DOHH2 (cell line): ENCODE measurements around the gene SLC19A1.

ENCODE experiments used
- H3F3A ChIP-seq: fragments of 200-600 bp; sonication (generic), shearing (Covaris generic); 2 replicates; pipeline ENCODE4 v1.6.0; 2016; ENCODE audit warnings: antibody characterized with exemption, mild to moderate bottlenecking; ENCODE audit not compliant: control insufficient read depth, insufficient read depth
- H3K27ac ChIP-seq: fragments of 200-600 bp; sonication (generic); 2 replicates; pipeline ENCODE4 v1.5.1; 2014; ENCODE audit warnings: low read depth, mild to moderate bottlenecking, low read length, moderate library complexity
- H3K27me3 ChIP-seq: fragments of 200-600 bp; sonication (generic); 2 replicates; pipeline ENCODE4 v1.6.1; 2014; ENCODE audit warnings: mild to moderate bottlenecking, low read length, mixed read lengths; ENCODE audit not compliant: control insufficient read depth
- H3K36me3 ChIP-seq: fragments of 200-600 bp; sonication (generic); 2 replicates; pipeline ENCODE4 v1.6.1; 2014; ENCODE audit warnings: mild to moderate bottlenecking, low read length, moderate library complexity, mixed read lengths; ENCODE audit not compliant: control insufficient read depth
- H3K4me1 ChIP-seq: fragments of 200-600 bp; sonication (generic); 2 replicates; pipeline ENCODE4 v1.6.1; 2014; ENCODE audit warnings: mild to moderate bottlenecking, low read length, mixed read lengths; ENCODE audit not compliant: control insufficient read depth
- H3K4me2 ChIP-seq: fragments of 200-600 bp; sonication (generic); 2 replicates; pipeline ENCODE4 v1.6.0; 2014; ENCODE audit warnings: mild to moderate bottlenecking, low read length, moderate library complexity
- H3K4me3 ChIP-seq: fragments of 200-600 bp; sonication (generic); 2 replicates; pipeline ENCODE4 v1.5.1; 2014; ENCODE audit warnings: mild to moderate bottlenecking, low read length, mixed read lengths
- H3K79me2 ChIP-seq: fragments of 200-600 bp; sonication (generic); 2 replicates; pipeline ENCODE4 v1.6.1; 2014; ENCODE audit warnings: mild to moderate bottlenecking, low read length, mixed read lengths; ENCODE audit not compliant: control insufficient read depth
- H3K9me2 ChIP-seq: fragments of 200-600 bp; sonication (generic); replicated peaks from 2 replicates; pipeline ENCODE4 v1.6.1; 2014; ENCODE audit warnings: mild to moderate bottlenecking, low read length, mixed read lengths; ENCODE audit not compliant: control insufficient read depth
- H3K9me3 ChIP-seq: fragments of 200-600 bp; sonication (generic); 2 replicates; pipeline ENCODE4 v1.6.1; 2014; ENCODE audit warnings: antibody characterized with exemption, low read length, mixed read lengths; ENCODE audit not compliant: control insufficient read depth, insufficient read depth
- H4K20me1 ChIP-seq: fragments of 200-600 bp; sonication (generic); 2 replicates; pipeline ENCODE4 v1.6.0; 2014; ENCODE audit warnings: low read depth, mild to moderate bottlenecking, antibody characterized with exemption, low read length, moderate library complexity; ENCODE audit not compliant: control insufficient read depth, insufficient read depth
- CTCF ChIP-seq: fragments of 200-600 bp; sonication (generic); IDR thresholded peaks from one replicate; pipeline ENCODE4 v1.5.1; 2014; ENCODE audit warnings: antibody characterized with exemption, mild to moderate bottlenecking, low read depth, low read length; ENCODE audit not compliant: poor library complexity, severe bottlenecking
- EZH2phosphoT487 ChIP-seq: fragments of 200-600 bp; sonication (generic); IDR thresholded peaks from 2 replicates; pipeline ENCODE4 v1.6.1; 2017; ENCODE audit warnings: borderline replicate concordance, mild to moderate bottlenecking, antibody characterized with exemption, low read length, moderate library complexity, mixed read lengths

SLC19A1 gene

GRCh38 chr21:45463871-45464270, 78.4 kb downstream of the SLC19A1 start:
- Histone ChIP-seq H3F3A (no peaks in the 10 kb centered on the region), H3K4me1 (no peaks in the 10 kb centered on the region), H3K4me2 (no peak overlapping the region), H3K4me3 (no peak overlapping the region), H3K9me2 (no peaks in the 10 kb centered on the region), H3K27me3 (no peaks in the 10 kb centered on the region), H3K36me3 (no peaks in the 10 kb centered on the region), H3K27ac (no peak overlapping the region), H4K20me1 (no peaks in the 10 kb centered on the region), H3K79me2 (no peaks in the 10 kb centered on the region), H3K9me3 (no peaks in the 10 kb centered on the region)
- TF ChIP-seq CTCF (no peak), EZH2phosphoT487 (no peak)

GRCh38 chr21:45461806-45462341, 80.4 kb downstream of the SLC19A1 start:
- Histone ChIP-seq H3K9me2 (no peaks in the 10 kb centered on the region), H3K4me2 (no peak overlapping the region), H3K27me3 (no peaks in the 10 kb centered on the region), H3K27ac (no peak overlapping the region), H3K4me3 (no peak overlapping the region), H3K4me1 (no peaks in the 10 kb centered on the region), H3K79me2 (no peaks in the 10 kb centered on the region), H3K9me3 (peaks cover 2% of the 10 kb centered on the region; the same call in 1 of the 2 replicates), H3K36me3 (no peaks in the 10 kb centered on the region), H4K20me1 (no peaks in the 10 kb centered on the region), H3F3A (no peaks in the 10 kb centered on the region)
- no peak for TF ChIP-seq EZH2phosphoT487
- no peak for TF ChIP-seq CTCF

GRCh38 chr21:45461369-45461750, 80.9 kb downstream of the SLC19A1 start:
- TF ChIP-seq EZH2phosphoT487 (no peak), CTCF (no peak)
- Histone ChIP-seq H3K27ac (no peak overlapping the region), H3K27me3 (no peaks in the 10 kb centered on the region), H3F3A (no peaks in the 10 kb centered on the region), H4K20me1 (no peaks in the 10 kb centered on the region), H3K9me2 (no peaks in the 10 kb centered on the region), H3K4me2 (no peak overlapping the region), H3K4me1 (no peaks in the 10 kb centered on the region), H3K36me3 (no peaks in the 10 kb centered on the region), H3K9me3 (peaks cover 2% of the 10 kb centered on the region; the same call in 1 of the 2 replicates), H3K4me3 (no peak overlapping the region), H3K79me2 (no peaks in the 10 kb centered on the region)
